GM23248 (cell line): Measurements from ENCODE around the gene TMEM204. TPM values are rescaled to one million over a fixed set of nuclear protein-coding genes. Genes with fewer than 3 reads are reported as not detected.

Source experiments
- DNase-seq: peaks from one replicate; pipeline ENCODE4 v3.0.0-alpha.2; 2015
- H2AFZ ChIP-seq: fragments of 200-600 bp; sonication (generic); 2 replicates; pipeline ENCODE4 v1.6.1; 2016; ENCODE audit warnings: antibody characterized with exemption
- H3F3A ChIP-seq: fragments of 200-600 bp; sonication (generic); 2 replicates; pipeline ENCODE4 v1.6.1; 2016; ENCODE audit warnings: mild to moderate bottlenecking, antibody characterized with exemption, mixed run types; ENCODE audit not compliant: insufficient read depth
- H3K27ac ChIP-seq: fragments of 200-600 bp; sonication (generic); 2 replicates; pipeline ENCODE4 v1.5.1; 2016; ENCODE audit warnings: mild to moderate bottlenecking
- H3K27me3 ChIP-seq: fragments of 200-600 bp; sonication (generic); replicated peaks from 2 replicates; pipeline ENCODE4 v1.6.1; 2016; ENCODE audit warnings: mild to moderate bottlenecking; ENCODE audit not compliant: insufficient read depth
- H3K36me3 ChIP-seq: fragments of 200-600 bp; sonication (generic); 2 replicates; pipeline ENCODE4 v1.6.1; 2016; ENCODE audit warnings: low read depth, mild to moderate bottlenecking
- H3K4me1 ChIP-seq: fragments of 200-600 bp; sonication (generic); 2 replicates; pipeline ENCODE4 v1.6.1; 2016; ENCODE audit warnings: mild to moderate bottlenecking; ENCODE audit not compliant: insufficient read depth
- H3K4me2 ChIP-seq: fragments of 200-600 bp; sonication (generic); one replicate; pipeline ENCODE4 v1.6.1; 2016; ENCODE audit warnings: mild to moderate bottlenecking; ENCODE audit not compliant: unreplicated experiment
- H3K4me3 ChIP-seq: fragments of 200-600 bp; sonication (generic); 2 replicates; pipeline ENCODE4 v1.5.1; 2016; ENCODE audit warnings: mild to moderate bottlenecking
- H3K79me2 ChIP-seq: fragments of 200-600 bp; sonication (generic); 2 replicates; pipeline ENCODE4 v1.6.1; 2016; ENCODE audit warnings: mild to moderate bottlenecking; ENCODE audit not compliant: insufficient read depth
- H3K9ac ChIP-seq: fragments of 200-600 bp; sonication (generic); 2 replicates; pipeline ENCODE4 v1.6.1; 2016; ENCODE audit warnings: mild to moderate bottlenecking
- H3K9me2 ChIP-seq: fragments of 200-600 bp; sonication (generic); 2 replicates; pipeline ENCODE4 v1.6.1; 2016; ENCODE audit warnings: mixed run types, mild to moderate bottlenecking, moderate library complexity; ENCODE audit not compliant: insufficient read depth
- H3K9me3 ChIP-seq: fragments of 200-600 bp; sonication (generic); one replicate; pipeline ENCODE4 v1.6.1; 2017; ENCODE audit warnings: low read depth
- H4K20me1 ChIP-seq: fragments of 200-600 bp; sonication (generic); 2 replicates; pipeline ENCODE4 v1.6.0; 2016; ENCODE audit not compliant: insufficient read depth
- EZH2 ChIP-seq: fragments of 200-600 bp; sonication (generic); IDR thresholded peaks from 2 replicates; pipeline ENCODE4 v1.6.1; 2018; ENCODE audit warnings: antibody characterized with exemption, mild to moderate bottlenecking; ENCODE audit not compliant: insufficient read depth, poor library complexity, severe bottlenecking
- EZH2phosphoT487 ChIP-seq: fragments of 200-600 bp; sonication (generic); IDR thresholded peaks from 2 replicates; pipeline ENCODE4 v1.6.1; 2018; ENCODE audit warnings: antibody characterized with exemption, moderate library complexity, mild to moderate bottlenecking, low read depth; ENCODE audit not compliant: insufficient read depth
- WGBS, 2 experiments: methylation state at CpG; one replicate each; pipeline ENCODE4 v1.1.6; 2015 to 2017; ENCODE audit warnings: low lambda C conversion rate in 2 of 2, low coverage in 1 of 2; ENCODE audit errors: missing lambda C conversion rate in 2 of 2; 5-methylcytosine and 5-hydroxymethylcytosine counted together
- in situ Hi-C: fragments of 300-500 bp; cut with MboI; formaldehyde crosslinking; loops from 2 replicates; pipeline ENCODE4 v1.15.0; 2020
- polyA plus RNA-seq: library from polyadenylated mRNA; unstranded; fragments of >200 nt; fragmentation: Nextera tagmentation; extraction: Ambion mirVana; gene quantifications from 2 replicates; pipeline ENCODE4 v1.2.1, GENCODE V29; 2016
- total RNA-seq: library from RNA; depleted of rRNA; stranded (reverse); fragments of >200 nt; shearing (Covaris generic); gene quantifications from 2 replicates; pipeline ENCODE4 v1.2.3, GENCODE V29; 2014; rRNA removed

The TMEM204 gene
- total RNA-seq (40.0 and 43.1 TPM in 2 replicates), polyA plus RNA-seq (26.0 and 28.6 TPM in 2 replicates)

DNA sequence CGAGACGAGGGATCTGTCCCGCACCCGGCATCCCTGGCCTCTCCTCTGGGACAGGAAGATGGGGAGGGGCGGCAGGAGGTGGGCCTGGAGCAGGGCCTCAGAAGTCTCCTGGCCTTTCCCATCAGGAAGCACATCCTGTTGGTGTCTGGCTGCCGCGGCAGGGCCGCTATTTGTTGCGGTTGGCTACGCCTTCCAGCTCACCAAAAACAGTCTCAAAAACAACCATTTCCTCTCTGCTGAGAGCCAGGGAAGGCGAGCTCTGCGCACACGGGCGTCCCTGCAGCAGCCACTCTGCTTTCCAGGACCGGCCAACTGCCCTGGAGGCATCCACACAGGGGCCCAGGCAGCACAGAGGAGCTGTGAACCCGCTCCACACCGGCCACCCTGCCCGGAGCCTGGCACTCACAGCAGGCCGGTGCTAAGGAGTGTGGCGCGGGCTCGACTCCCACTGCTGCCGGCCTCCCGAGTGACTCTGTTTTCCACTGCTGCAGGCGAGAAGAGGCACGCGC is at the start of gene TMEM204:
TSS of gene TMEM204 (plus strand) at position 224 of the 509 bp plus-strand sequence. CDS start 610 bp downstream, outside the sequence.
- Histone ChIP-seq H3K27ac (peak within 1 kb of the TSS; percentile 78), H3K36me3 (no peaks in the 10 kb centered on the region), H3K79me2 (peaks cover 47% of the 10 kb centered on the region), H3K9ac (peak within 1 kb of the TSS; percentile 88), H3K4me1 (peaks cover 39% of the 10 kb centered on the region), H3K9me3 (no peaks in the 10 kb centered on the region), H2AFZ (peak within 1 kb of the TSS; percentile 25), H3K4me2 (peak within 1 kb of the TSS; percentile 91), H3K9me2 (no peaks in the 10 kb centered on the region), H3F3A (peaks cover 14% of the 10 kb centered on the region), H4K20me1 (no peaks in the 10 kb centered on the region; the same call in 1 of the 2 replicates), H3K27me3 (no peaks in the 10 kb centered on the region), H3K4me3 (peak within 1 kb of the TSS; percentile 77)
- peak; percentile 81 for DNase-seq
- 0 to 1% methylated on average over 27 of the region's 27 CpGs for WGBS, 2 experiments
- in situ Hi-C loops: no loop called here
- no peak for TF ChIP-seq EZH2
- no peak for TF ChIP-seq EZH2phosphoT487

DNA sequence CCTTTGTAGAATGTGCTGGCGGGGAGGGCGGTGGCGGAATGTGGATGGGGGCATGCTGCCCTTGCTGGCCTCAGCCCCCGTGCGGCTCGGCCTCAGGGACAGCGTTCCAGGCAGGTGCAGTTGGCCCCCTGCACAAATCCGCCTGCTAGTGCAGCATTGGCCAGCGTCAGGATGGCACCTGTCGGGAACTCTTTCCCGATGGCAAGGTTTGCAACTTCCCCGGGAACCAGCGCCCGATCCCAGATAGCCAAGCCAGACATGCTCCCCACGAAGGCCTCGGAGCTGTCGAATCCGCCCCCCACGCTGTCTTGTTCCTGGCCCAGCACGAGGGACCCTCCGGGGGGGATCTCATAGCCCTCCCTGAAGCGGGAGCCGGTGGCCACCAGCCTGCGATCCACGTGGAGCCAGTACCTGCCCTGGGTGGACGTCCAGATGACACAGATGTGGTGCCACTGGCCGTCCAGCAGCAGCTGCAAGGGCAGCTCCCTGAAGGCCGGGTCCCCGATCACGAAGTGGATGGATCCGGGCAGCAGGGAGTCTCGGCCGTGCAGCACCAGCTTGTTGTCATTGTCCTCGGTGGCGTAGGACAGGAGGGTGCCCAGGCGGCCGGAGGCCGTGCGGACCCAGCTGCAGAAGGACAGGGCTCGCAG is 47.5 kb upstream of the TMEM204 start:
- WGBS, 2 experiments: 82 to 83% methylated on average over 38 to 40 of the region's 40 CpGs
- no peaks in the 10 kb centered on the region for H3K9me3 ChIP-seq
- H3K79me2 ChIP-seq: no peaks in the 10 kb centered on the region
- H3K9me2 ChIP-seq: no peaks in the 10 kb centered on the region
- DNase-seq: no peak
- no peaks in the 10 kb centered on the region for H3K36me3 ChIP-seq
- H3K4me3 ChIP-seq: no peak overlapping the region
- no peak overlapping the region for H3K4me2 ChIP-seq
- H3K9ac ChIP-seq: no peak overlapping the region
- no peak overlapping the region for H2AFZ ChIP-seq
- no peaks in the 10 kb centered on the region for H3F3A ChIP-seq
- in situ Hi-C loops: no loop called here
- no peaks in the 10 kb centered on the region for H4K20me1 ChIP-seq
- no peaks in the 10 kb centered on the region for H3K4me1 ChIP-seq
- no peak for TF ChIP-seq EZH2phosphoT487
- no peak for TF ChIP-seq EZH2
- no peaks in the 10 kb centered on the region for H3K27me3 ChIP-seq
- no peak overlapping the region for H3K27ac ChIP-seq

DNA sequence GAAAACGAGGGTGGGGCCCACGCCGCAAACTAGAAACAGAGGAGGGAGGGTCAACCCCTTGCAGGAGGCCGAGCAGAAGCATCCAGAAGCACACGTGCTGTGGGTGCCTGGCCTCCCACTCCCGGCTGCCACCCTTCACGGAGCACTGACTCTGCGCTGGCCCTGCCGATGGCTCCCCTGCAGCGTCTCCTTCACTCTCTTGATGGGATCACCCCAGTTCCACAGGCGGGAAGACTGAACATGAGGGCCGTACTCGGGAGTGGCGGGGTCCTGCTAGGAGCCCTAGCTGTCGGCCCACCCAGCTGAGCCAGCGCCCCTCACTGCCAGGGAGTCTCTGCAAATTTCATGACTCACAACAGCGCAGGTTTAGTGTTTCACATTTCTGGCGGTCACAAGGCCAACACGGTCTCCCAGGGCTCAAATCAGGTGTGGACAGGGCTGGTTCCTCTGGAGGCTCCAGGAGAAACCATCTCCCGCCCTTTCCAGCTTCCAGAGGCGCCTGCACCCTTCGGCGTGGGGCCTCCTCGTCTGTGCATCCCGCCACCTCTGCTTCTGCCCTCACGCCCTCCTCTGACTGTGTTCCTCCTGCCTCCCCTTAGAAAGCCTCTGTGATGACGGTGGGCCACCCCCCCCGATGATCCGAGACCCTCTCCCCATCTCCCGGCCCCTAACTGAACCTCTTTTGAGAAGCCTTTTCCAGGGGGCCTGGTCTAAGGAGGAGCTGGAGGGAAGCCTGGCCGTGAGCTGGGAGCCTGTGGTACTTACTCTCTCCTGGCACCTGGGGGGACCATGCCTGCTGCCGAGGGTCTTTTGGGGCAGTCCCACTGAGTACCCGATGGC is 46.7 kb upstream of the TMEM204 start:
- no peak overlapping the region for H3K9ac ChIP-seq
- no peak for TF ChIP-seq EZH2
- no peak for TF ChIP-seq EZH2phosphoT487
- no peak overlapping the region for H3K4me2 ChIP-seq
- H3K4me3 ChIP-seq: no peak overlapping the region
- WGBS, 2 experiments: 64 to 71% methylated on average over 32 to 33 of the region's 33 CpGs
- H3K36me3 ChIP-seq: no peaks in the 10 kb centered on the region
- no peaks in the 10 kb centered on the region for H3K4me1 ChIP-seq
- DNase-seq: no peak
- in situ Hi-C loops: no loop called here
- no peak overlapping the region for H3K27ac ChIP-seq
- no peaks in the 10 kb centered on the region for H4K20me1 ChIP-seq
- no peaks in the 10 kb centered on the region for H3K9me3 ChIP-seq
- no peaks in the 10 kb centered on the region for H3K27me3 ChIP-seq
- H3K9me2 ChIP-seq: no peaks in the 10 kb centered on the region
- no peaks in the 10 kb centered on the region for H3K79me2 ChIP-seq
- H2AFZ ChIP-seq: no peak overlapping the region
- no peaks in the 10 kb centered on the region for H3F3A ChIP-seq

DNA sequence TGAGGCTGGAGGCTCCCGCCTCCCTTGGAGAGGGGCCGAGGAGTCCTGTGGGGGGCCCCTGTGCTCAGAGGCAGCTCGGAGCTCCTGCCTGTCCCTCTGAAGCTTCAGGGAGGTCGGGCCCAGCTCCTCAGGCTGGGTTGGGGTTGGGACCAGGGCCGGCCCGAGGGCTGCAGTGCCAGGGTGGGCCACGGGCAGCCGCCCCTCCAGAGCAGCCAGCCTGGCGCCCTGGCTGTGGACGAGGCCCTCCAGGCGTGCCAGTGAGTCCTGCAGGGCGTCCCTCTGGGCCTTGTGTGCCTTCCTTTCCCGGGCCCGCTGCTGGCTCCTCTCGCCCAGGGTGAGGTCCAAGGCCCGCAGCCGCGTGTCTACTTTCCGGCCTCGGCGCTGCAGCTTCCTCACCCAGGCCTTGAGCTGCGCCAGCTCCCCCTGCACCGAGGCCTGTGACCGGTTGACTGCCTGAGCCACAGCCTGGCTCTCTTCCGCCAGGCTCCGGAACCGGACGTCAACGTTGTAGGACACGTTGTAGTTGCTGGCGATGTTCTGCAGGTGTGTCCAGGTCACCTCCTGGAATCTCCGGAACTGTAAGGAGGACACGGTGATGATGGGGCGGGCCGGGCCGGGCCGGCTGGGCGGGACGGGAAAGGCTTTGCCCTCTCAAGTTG is 45.9 kb upstream of the TMEM204 start:
- 83 to 88% methylated on average over 27 to 36 of the region's 39 CpGs for WGBS, 2 experiments
- no peak overlapping the region for H2AFZ ChIP-seq
- H3K4me2 ChIP-seq: no peak overlapping the region
- H3K4me3 ChIP-seq: no peak overlapping the region
- no peaks in the 10 kb centered on the region for H3K9me3 ChIP-seq
- H4K20me1 ChIP-seq: no peaks in the 10 kb centered on the region
- no peak for DNase-seq
- no peak overlapping the region for H3K27ac ChIP-seq
- no peak overlapping the region for H3K9ac ChIP-seq
- TF ChIP-seq EZH2phosphoT487: no peak
- TF ChIP-seq EZH2: no peak
- H3K36me3 ChIP-seq: no peaks in the 10 kb centered on the region
- in situ Hi-C loops: no loop called here
- H3K9me2 ChIP-seq: no peaks in the 10 kb centered on the region
- no peaks in the 10 kb centered on the region for H3F3A ChIP-seq
- no peaks in the 10 kb centered on the region for H3K27me3 ChIP-seq
- H3K4me1 ChIP-seq: 0 out of 2 replicates have a peak, but pooled peaks cover under 1% of the 10 kb centered on the region
- H3K79me2 ChIP-seq: no peaks in the 10 kb centered on the region
